ENCODE data around the gene TCF3.

Gene TCF3

DNA sequence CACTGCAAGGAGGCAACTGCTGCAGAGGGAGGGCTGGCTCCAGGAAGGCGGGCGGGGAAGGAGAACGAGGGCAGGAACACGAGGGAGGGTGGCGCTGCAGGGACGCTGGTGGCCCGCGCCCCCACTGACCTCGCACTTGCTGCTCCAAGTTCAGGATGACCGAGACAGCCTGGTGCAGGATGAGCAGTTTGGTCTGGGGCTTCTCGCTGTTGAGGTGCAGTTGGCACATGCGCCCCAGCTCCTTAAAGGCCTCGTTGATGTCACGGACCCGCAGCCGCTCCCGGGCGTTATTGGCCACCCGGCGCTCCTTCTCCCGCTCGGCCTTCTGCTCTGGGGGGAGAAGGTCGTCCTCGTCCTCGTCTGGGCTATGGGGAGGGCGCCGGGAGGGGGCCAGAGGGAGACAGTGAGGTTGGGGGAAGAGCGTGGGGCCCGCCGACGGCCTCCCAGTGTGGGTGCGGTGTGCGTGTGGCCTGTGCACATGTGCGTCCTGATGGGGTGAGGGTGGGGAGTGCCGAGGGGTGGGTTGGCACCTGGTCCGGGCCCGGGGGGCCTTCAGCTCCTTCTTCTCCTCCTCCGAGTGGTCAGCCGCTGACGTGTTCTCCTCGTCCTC is 37.2 kb downstream of the TCF3 start:
- Histone ChIP-seq H3K14ac (ENCODE audit: low read length in 2 of 2) (no peak overlapping the region), H2BK120ac (ENCODE audit: low read depth, low read length) (no peak overlapping the region), H2BK5ac (ENCODE audit: low read depth, low read length, poor library complexity, severe bottlenecking) (no peak overlapping the region), H3K4me1 (ENCODE audit: control insufficient read depth, insufficient read depth, low read depth, low read length) (peaks cover 6% of the 10 kb centered on the region), H3K9me3 (ENCODE audit: control insufficient read depth, low read length) (no peaks in the 10 kb centered on the region), H3K27ac (ENCODE audit: low read length, poor library complexity, severe bottlenecking) (no peak overlapping the region), H3K23ac (ENCODE audit: low read length in 2 of 2) (no peak overlapping the region), H3K4me2 (ENCODE audit: low read length, poor library complexity, severe bottlenecking) (no peak overlapping the region), H2AK5ac (ENCODE audit: low read length, severe bottlenecking) (no peak overlapping the region), H2BK15ac (ENCODE audit: low read depth, poor library complexity, severe bottlenecking) (no peak overlapping the region), H3K4me3 (ENCODE audit: insufficient read depth in 1 of 2, low read depth in 1 of 2, low read length in 2 of 2) (no peak overlapping the region), H3K36me3 (ENCODE audit: control insufficient read depth in 1 of 2, insufficient read depth in 2 of 2, low read depth in 1 of 2, low read length in 2 of 2) (peaks cover 82 to 89% of the 10 kb centered on the region in 2 experiments), H4K8ac (ENCODE audit: low read length) (no peak overlapping the region), H2AFZ (ENCODE audit: low read depth, low read length) (no peak overlapping the region), H4K91ac (ENCODE audit: low read length) (no peak overlapping the region), H2BK12ac (ENCODE audit: low read length in 2 of 2) (no peak overlapping the region), H3K18ac (ENCODE audit: low read depth in 1 of 2, low read length in 2 of 2) (no peak overlapping the region), H3K4ac (ENCODE audit: low read depth in 1 of 2, low read length in 2 of 2) (no peak overlapping the region), H3K9ac (ENCODE audit: low read length) (no peak overlapping the region), H3K27me3 (ENCODE audit: control insufficient read depth in 1 of 2, insufficient read depth in 1 of 2, low read length in 2 of 2) (no peaks in the 10 kb centered on the region), H3K79me1 (replicated peaks; ENCODE audit: low read length, poor library complexity, severe bottlenecking) (peaks cover 42% of the 10 kb centered on the region)
- 97% methylated on average over 41 of the region's 41 CpGs for WGBS
- no peak for DNase-seq

DNA sequence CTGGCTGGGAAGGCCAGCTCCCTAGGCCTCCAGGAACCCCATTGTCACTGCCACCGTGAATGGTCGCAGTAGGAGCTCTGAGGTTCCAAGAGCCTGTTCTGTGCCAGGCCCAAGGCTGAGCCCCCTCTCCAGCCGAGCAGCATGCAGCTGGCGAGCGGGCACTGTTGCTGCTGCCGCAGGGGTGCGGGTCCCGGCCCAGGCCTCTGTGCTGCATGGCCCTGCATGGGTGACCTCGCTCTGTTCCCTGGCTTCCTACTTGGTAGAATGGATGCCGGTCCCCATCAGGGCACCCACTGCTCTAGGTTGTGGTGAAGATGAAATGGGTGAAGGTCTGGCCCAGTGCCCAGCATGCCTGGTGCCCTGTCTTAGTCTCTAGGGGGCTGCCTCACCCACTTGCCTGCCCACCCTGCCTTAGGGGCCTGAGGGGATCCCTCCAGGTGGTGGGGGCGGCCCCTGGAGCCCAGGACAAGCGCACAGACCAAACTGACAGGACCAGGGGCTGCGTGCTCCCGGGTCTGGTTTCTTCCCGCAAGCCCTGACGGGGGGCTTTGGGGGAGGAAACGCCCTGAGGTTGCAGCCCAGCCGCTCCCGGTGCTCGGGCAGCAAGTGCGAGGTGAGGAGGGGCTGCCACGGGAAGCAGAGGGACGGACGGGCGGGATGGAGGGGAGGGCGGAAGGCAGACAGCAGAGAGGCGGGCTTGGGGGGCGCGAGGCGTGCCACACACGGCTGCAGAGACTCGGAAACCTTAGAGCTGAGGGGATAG is 38.4 kb downstream of the TCF3 start:
- 97% methylated on average over 32 of the region's 32 CpGs for WGBS
- H3K27ac ChIP-seq (ENCODE audit: low read length, poor library complexity, severe bottlenecking): no peak overlapping the region

DNA sequence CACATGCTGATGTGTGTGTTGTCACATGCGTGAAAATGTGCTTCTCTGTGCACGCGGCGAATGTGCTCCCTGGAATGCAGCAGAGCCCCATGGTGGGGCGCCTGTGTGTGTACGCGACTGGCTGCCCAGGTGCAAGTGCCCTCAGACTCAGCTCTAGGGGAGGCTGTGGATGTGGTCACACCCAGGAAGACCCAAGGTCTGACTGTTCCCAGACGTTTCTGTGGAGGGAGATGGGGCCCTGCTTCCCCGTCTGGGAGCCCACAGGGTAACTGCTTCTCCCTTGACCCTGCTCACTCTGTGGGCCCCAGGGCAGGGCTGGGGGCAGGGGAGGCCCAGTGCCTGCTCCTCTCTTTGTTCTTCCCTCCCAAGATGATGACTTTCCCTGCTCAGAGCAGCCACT is 39.3 kb downstream of the TCF3 start:
- H2BK12ac ChIP-seq (ENCODE audit: low read length in 2 of 2): no peak overlapping the region
- no peak overlapping the region for H4K91ac ChIP-seq (ENCODE audit: low read length)
- no peak overlapping the region for H2BK15ac ChIP-seq (ENCODE audit: low read depth, poor library complexity, severe bottlenecking)
- H4K8ac ChIP-seq (ENCODE audit: low read length): no peak overlapping the region
- peaks cover 68 to 85% of the 10 kb centered on the region in 2 experiments for H3K36me3 ChIP-seq (ENCODE audit: control insufficient read depth in 1 of 2, insufficient read depth in 2 of 2, low read depth in 1 of 2, low read length in 2 of 2)
- H2AFZ ChIP-seq (ENCODE audit: low read depth, low read length): no peak overlapping the region
- no peak overlapping the region for H3K14ac ChIP-seq (ENCODE audit: low read length in 2 of 2)
- H2BK5ac ChIP-seq (ENCODE audit: low read depth, low read length, poor library complexity, severe bottlenecking): no peak overlapping the region
- no peak for DNase-seq
- H3K23ac ChIP-seq (ENCODE audit: low read length in 2 of 2): no peak overlapping the region
- no peaks in the 10 kb centered on the region for H3K9me3 ChIP-seq (ENCODE audit: control insufficient read depth, low read length)
- H3K27ac ChIP-seq (ENCODE audit: low read length, poor library complexity, severe bottlenecking): no peak overlapping the region
- no peak overlapping the region for H3K4me2 ChIP-seq (ENCODE audit: low read length, poor library complexity, severe bottlenecking)
- no peaks in the 10 kb centered on the region for H3K27me3 ChIP-seq (ENCODE audit: control insufficient read depth in 1 of 2, insufficient read depth in 1 of 2, low read length in 2 of 2)
- no peak overlapping the region for H3K9ac ChIP-seq (ENCODE audit: low read length)
- WGBS: 90% methylated on average over 9 of the region's 9 CpGs
- H3K4me1 ChIP-seq (ENCODE audit: control insufficient read depth, insufficient read depth, low read depth, low read length): peaks cover 15% of the 10 kb centered on the region
- no peak overlapping the region for H3K4ac ChIP-seq (ENCODE audit: low read depth in 1 of 2, low read length in 2 of 2)
- no peak overlapping the region for H2BK120ac ChIP-seq (ENCODE audit: low read depth, low read length)
- H3K4me3 ChIP-seq (ENCODE audit: insufficient read depth in 1 of 2, low read depth in 1 of 2, low read length in 2 of 2): no peak overlapping the region
- peaks cover 31% of the 10 kb centered on the region for H3K79me1 ChIP-seq (replicated peaks; ENCODE audit: low read length, poor library complexity, severe bottlenecking)
- H2AK5ac ChIP-seq (ENCODE audit: low read length, severe bottlenecking): no peak overlapping the region
- no peak overlapping the region for H3K18ac ChIP-seq (ENCODE audit: low read depth in 1 of 2, low read length in 2 of 2)

More for the DNA sequence above, 38.4 kb downstream of the TCF3 start:
- no peaks in the 10 kb centered on the region for H3K9me3 ChIP-seq (ENCODE audit: control insufficient read depth, low read length)
- H2BK5ac ChIP-seq (ENCODE audit: low read depth, low read length, poor library complexity, severe bottlenecking): no peak overlapping the region
- no peak overlapping the region for H2BK15ac ChIP-seq (ENCODE audit: low read depth, poor library complexity, severe bottlenecking)
- DNase-seq: no peak
- H3K18ac ChIP-seq (ENCODE audit: low read depth in 1 of 2, low read length in 2 of 2): no peak overlapping the region
- peaks cover 6% of the 10 kb centered on the region for H3K4me1 ChIP-seq (ENCODE audit: control insufficient read depth, insufficient read depth, low read depth, low read length)
- no peak overlapping the region for H2BK12ac ChIP-seq (ENCODE audit: low read length in 2 of 2)
- H3K27me3 ChIP-seq (ENCODE audit: control insufficient read depth in 1 of 2, insufficient read depth in 1 of 2, low read length in 2 of 2): no peaks in the 10 kb centered on the region
- H3K14ac ChIP-seq (ENCODE audit: low read length in 2 of 2): no peak overlapping the region
- H4K91ac ChIP-seq (ENCODE audit: low read length): no peak overlapping the region
- no peak overlapping the region for H3K23ac ChIP-seq (ENCODE audit: low read length in 2 of 2)
- no peak overlapping the region for H2AK5ac ChIP-seq (ENCODE audit: low read length, severe bottlenecking)
- no peak overlapping the region for H3K4me3 ChIP-seq (ENCODE audit: insufficient read depth in 1 of 2, low read depth in 1 of 2, low read length in 2 of 2)
- H2AFZ ChIP-seq (ENCODE audit: low read depth, low read length): no peak overlapping the region
- peaks cover 74 to 87% of the 10 kb centered on the region in 2 experiments for H3K36me3 ChIP-seq (ENCODE audit: control insufficient read depth in 1 of 2, insufficient read depth in 2 of 2, low read depth in 1 of 2, low read length in 2 of 2)
- H3K4me2 ChIP-seq (ENCODE audit: low read length, poor library complexity, severe bottlenecking): no peak overlapping the region
- peaks cover 34% of the 10 kb centered on the region for H3K79me1 ChIP-seq (replicated peaks; ENCODE audit: low read length, poor library complexity, severe bottlenecking)
- no peak overlapping the region for H2BK120ac ChIP-seq (ENCODE audit: low read depth, low read length)
- no peak overlapping the region for H3K9ac ChIP-seq (ENCODE audit: low read length)
- no peak overlapping the region for H3K4ac ChIP-seq (ENCODE audit: low read depth in 1 of 2, low read length in 2 of 2)
- no peak overlapping the region for H4K8ac ChIP-seq (ENCODE audit: low read length)

Measured in mesenchymal stem cell (in vitro differentiated cells and primary cell).